Lower leg skin (tissue), 4 donors: ENCODE measurements around the gene RMND1. TPM values are rescaled to one million over a fixed set of nuclear protein-coding genes. Genes with fewer than 3 reads are reported as not detected.

Source experiments
- DNase-seq, 2 donors: peaks; one replicate each; pipeline ENCODE4 v3.0.0-alpha.2; 2019; ENCODE audit warnings: low spot score in 2 of 2
- H3K4me3 ChIP-seq: fragments of 200-600 bp; sonication (generic); 2 replicates; pipeline ENCODE4 v1.5.1; 2017; ENCODE audit warnings: mild to moderate bottlenecking, low read depth; ENCODE audit not compliant: poor library complexity, severe bottlenecking
- POLR2A ChIP-seq, 2 donors: fragments of 450-650 bp; IDR thresholded peaks; one replicate each; pipeline ENCODE4 v1.6.1; 2016 to 2017; ENCODE audit warnings: antibody characterized with exemption in 2 of 2, mild to moderate bottlenecking in 1 of 2, moderate library complexity in 1 of 2
- WGBS, 2 donors: methylation state at CpG; one replicate each; pipeline ENCODE4 v1.1.5; 2018; 5-methylcytosine and 5-hydroxymethylcytosine counted together
- intact Hi-C: fragments of 100-400 bp; cut with DNase I; formaldehyde crosslinking; loops from one replicate; pipeline ENCODE4 v1.15.0; 2023; ENCODE audit warnings: low total_unique reads
- total RNA-seq, 4 donors: library from RNA; depleted of rRNA; stranded (reverse); fragments of >200 nt; gene quantifications; one replicate each; pipeline ENCODE4 v1.1.0, GENCODE V29; 2016
- TF ChIP-seq, protein P1 (sequence below), 3 donors: fragments of 450-650 bp; IDR thresholded peaks; one replicate each; pipeline ENCODE4 v1.5.1; 2016; ENCODE audit warnings: antibody characterized with exemption in 3 of 3, mild to moderate bottlenecking in 3 of 3, moderate library complexity in 2 of 3

RMND1 gene
- total RNA-seq, 4 donors from 2014 or later = 11.7 to 21.7 (median 16.6) TPM

DNA sequence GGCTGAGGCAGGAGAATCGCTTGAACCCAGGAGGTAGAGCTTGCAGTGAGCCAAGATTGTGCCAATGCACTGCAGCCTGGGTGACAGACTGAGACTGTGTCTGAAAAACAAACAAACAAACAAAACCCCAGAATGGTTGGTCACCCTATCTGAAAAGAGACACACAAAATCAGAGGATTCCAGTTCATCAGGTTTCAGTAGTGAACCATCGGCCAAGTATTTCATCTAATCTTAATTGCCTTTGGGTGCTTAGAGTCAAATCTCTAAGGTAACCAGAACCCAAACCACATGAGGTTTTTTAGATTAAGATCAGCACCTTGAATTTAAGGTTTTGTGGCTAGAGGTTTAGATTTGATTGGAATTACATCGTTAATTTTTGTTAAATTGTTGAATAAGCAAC, 52.2 kb downstream of the RMND1 start:
- 46 to 49% methylated on average over 3 of the region's 3 CpGs for WGBS, 2 donors
- H3K4me3 ChIP-seq = no peak overlapping the region
- intact Hi-C loops = no loop called here
- no peak for DNase-seq
- TF ChIP-seq POLR2A (IDR thresholded peaks at IDR 0.05) = no peak
- TF ChIP-seq, protein P1, sequence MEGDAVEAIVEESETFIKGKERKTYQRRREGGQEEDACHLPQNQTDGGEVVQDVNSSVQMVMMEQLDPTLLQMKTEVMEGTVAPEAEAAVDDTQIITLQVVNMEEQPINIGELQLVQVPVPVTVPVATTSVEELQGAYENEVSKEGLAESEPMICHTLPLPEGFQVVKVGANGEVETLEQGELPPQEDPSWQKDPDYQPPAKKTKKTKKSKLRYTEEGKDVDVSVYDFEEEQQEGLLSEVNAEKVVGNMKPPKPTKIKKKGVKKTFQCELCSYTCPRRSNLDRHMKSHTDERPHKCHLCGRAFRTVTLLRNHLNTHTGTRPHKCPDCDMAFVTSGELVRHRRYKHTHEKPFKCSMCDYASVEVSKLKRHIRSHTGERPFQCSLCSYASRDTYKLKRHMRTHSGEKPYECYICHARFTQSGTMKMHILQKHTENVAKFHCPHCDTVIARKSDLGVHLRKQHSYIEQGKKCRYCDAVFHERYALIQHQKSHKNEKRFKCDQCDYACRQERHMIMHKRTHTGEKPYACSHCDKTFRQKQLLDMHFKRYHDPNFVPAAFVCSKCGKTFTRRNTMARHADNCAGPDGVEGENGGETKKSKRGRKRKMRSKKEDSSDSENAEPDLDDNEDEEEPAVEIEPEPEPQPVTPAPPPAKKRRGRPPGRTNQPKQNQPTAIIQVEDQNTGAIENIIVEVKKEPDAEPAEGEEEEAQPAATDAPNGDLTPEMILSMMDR (IDR thresholded peaks at IDR 0.05) = no peak

DNA sequence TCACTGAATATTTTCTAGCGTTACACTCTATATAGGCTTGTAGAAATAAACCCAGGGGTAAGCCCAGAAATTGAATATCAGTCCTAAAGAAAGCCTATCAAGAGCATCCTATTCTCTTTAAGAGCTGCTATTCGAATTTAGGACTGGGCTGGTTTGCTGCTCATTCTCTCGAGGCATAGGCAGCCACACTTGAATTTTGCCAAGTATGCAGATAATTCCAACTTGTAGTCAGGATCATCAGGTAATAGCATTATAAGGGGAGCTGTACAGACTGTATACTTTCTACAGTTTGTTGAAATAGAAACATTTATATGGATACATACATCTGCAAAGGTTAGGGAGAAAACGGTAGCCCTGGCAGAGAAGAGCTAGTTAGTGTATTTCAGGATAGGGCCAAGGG, 58.5 kb downstream of the RMND1 start:
- TF ChIP-seq, protein P1 (IDR thresholded peaks at IDR 0.05) = no peak
- TF ChIP-seq POLR2A (IDR thresholded peaks at IDR 0.05) = no peak
- H3K4me3 ChIP-seq = no peak overlapping the region
- no peak for DNase-seq
- 40 to 49% methylated on average over 4 of the region's 4 CpGs for WGBS, 2 donors
- intact Hi-C loops = no loop called here

DNA sequence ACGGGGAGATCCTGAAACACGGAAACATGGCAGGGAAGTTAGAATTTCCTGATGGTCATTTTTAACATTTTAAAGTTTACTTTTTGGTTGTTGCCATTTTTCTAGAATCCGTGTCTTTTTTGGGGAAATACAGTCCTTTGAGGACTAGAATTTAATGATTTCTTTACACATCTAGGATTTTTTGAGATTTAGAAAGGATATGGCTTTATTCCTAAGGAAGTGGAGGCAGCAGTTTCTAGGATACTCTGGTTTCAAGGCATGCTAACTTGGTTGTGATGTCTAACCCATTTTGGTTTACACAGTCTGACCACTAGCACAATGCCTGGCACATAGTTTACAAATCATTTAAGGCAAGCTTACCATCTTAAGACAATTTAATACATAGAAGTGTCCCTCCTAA, 59.5 kb downstream of the RMND1 start:
- WGBS, 2 donors = 2 to 3% methylated on average over 3 of the region's 3 CpGs
- TF ChIP-seq, protein P1 (IDR thresholded peaks at IDR 0.05) = no peak
- TF ChIP-seq POLR2A (IDR thresholded peaks at IDR 0.05) = no peak
- intact Hi-C loops = no loop called here
- DNase-seq = no peak
- H3K4me3 ChIP-seq = no peak overlapping the region

DNA sequence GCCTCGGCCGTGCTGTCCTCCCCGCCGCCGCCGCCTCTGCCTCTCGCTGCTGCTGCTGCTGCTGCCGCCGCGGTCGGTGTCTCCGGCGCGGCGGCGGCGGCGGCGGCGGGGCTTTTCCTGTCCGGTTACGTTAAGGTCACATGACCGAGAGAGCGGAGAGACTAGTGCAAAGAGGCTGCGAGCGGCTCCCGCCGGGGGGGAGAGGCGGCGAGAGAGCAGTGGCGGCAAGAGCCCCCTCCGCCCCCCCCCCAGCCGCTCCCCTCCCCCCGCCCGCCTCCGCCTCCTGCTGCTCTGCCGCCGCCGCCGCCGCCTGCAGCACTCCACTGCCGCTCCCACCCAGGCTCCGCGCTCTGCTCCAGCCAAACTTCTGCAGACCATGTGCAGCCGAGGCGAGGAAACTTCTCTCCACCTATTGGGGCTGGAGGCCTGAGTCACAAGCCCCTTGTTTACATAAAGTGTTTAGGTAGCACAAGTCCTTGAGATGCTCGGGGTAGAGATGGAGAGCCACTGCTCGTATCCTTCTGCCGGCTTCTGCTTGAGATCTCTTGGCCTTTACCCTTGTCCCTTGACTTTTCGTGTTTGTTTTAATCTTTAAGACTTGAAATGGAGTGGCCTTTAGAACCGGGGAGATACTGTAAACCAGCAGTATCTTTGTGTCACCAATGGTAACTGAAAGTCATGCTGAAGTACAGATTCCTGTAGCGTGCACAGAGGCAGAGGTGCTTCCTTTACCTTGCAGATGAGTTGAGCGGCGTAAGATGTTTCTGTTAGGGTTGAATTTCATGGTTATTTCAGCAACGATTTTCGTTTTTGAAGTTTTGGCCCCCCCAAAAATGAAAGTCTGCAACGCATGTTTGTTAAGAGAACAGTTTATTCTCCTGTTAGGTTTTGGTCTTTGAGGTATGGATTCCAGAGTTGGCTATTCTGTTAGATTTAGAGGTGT, 60.2 kb downstream of the RMND1 start, which contains the start of gene ZBTB2:
Gene ZBTB2, minus strand, starts transcription at position 89 of the 943 bp plus-strand sequence. CDS start 17,922 bp downstream, outside the sequence.
- TF ChIP-seq POLR2A (IDR thresholded peaks at IDR 0.05) = no peak
- TF ChIP-seq, protein P1 (IDR thresholded peaks at IDR 0.05) = no peak
- peak; percentile 64 to 93 for DNase-seq
- H3K4me3 ChIP-seq = peak within 1 kb of the TSS; percentile 79
- WGBS, 2 donors = 1 to 2% methylated on average over 11 to 36 of the region's 57 CpGs
- intact Hi-C loops = no loop called here

DNA sequence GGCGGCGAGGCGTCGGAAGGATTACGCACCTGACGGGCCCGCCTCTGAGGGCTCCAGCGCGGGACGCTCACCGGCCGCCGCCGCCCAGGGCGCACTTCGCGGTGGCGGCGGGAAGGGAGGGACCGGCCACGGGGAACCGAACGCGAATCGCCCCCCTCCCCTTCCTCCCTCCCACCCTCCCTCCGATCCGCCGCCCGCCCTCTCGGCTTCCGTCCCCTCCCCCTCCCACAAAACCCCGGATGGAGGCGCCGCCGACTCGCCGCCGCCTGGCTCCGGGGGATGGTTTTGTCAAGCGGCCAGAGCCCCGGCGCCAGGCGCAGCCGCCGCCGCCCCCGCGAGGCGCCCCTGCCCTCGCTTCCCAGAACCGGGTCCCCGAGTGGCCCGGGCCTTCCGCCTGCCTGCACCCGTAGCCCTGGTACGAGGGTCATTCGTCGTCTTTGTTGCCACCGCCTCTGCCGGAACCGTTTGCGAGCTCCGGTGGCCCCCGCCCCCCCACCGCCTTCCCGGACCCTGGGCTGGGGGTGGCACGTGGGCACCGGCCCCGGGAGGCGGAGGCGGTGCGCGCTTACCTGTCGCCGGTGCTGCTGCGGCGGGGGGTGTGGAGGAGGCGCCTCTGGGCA, 61.0 kb downstream of the RMND1 start:
- intact Hi-C loops = no loop called here
- H3K4me3 ChIP-seq = peak overlapping the region; percentile 79
- peak; percentile 62 to 95 for DNase-seq
- TF ChIP-seq, protein P1 (IDR thresholded peaks at IDR 0.05) = no peak
- no peak for TF ChIP-seq POLR2A (IDR thresholded peaks at IDR 0.05)
- 1% methylated on average over 38 to 56 of the region's 78 CpGs for WGBS, 2 donors
